ENCODE measurements around the gene TPM2.

Gene TPM2

DNA sequence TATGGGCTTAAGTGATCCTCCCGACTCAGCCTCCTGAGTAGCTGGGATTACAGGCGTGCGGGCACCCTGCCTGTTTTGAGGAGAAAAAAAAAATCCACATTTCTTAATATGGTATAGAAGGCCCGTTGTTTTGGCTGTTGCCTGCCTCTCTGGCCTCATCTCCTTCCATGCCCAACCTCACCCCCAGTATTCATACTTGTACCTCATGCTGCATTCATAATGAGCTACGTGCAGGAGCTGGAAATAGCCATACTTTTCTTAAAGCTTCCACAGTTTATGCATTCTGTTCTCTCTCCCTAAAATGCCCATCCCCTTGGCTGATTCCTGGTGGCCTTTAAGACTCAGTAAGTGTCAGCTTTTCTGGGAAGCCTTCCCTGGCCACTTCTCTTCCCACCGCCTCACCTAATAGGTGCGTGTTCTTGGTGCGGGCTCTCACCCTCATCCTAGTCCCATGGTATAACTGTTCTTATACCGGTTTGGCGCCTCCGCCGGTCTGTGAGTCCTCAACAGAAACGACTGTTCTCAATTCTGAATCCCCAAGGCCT is 2.1 kb upstream of the TPM2 start:
- no peak for DNase-seq

DNA sequence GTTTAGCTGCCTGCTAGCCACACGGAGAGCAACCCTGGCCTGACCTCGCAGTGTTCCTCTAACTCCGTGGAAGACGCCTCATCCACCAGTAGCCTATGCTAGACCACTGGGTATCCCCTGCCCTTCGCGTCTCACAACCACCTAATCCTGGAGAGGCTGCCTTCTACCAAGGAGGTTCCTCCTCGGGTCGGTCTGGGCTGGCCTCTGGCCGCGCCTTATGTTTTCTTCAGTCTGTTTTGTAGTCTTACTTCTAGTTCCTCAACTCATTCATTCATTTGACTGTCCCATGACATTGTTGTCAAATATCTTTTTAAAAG is 1.6 kb upstream of the TPM2 start:
- DNase-seq = peak; percentile 33

DNA sequence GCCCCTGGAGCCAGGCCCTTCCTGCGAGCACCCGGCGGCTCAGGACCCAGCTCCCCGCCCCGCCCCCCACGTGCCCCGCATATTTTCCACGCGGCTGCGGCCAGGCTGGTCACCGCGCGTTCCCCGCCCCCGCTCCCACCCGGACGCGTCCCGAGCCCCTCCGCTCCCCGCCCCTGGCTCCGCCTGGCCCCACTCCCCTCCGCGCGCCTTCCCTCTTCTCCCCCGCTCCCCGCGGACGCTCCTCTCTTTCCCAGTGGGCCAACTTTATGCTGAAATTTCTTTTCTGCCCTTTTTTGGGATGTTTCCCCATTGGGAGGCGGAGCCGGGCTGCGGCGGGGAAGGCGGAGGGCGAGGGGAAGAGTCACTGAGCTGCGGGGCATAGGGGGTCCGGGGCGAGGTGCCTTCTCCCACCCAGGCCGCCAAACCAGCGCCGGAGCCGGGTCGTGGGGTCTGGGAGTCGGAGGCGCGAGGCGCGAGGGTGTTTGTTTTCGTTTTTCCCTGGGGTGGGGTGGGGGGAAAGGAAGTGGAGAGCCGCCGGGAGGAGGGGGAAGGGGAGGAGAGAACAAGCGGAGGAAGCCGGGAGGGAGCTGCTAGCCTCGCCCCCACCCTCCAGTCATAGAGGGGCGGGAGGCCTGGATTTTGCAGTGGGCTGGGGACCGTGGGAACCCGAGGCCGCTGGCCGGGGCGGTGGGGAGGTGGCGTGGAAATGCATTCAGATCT is 1.0 kb upstream of the TPM2 start:
- peak; percentile 42 for DNase-seq

DNA sequence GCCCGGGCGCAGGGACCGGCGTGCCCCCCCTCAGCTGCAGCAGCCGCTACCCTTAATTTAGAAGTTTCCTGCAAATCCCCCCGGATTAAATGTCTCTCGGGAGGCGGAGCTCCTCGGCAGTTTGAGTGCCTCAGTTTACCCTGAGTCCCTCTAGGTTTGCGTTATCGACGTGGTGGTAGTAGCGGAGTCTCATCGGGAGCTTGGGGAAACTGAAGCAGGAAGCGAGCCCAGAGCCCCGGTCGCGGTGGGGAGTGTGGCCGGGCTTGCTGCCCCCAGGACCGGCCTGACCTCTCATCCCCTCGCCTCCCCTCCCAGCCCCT is 529 bp upstream of the TPM2 start:
- DNase-seq = no peak

DNA sequence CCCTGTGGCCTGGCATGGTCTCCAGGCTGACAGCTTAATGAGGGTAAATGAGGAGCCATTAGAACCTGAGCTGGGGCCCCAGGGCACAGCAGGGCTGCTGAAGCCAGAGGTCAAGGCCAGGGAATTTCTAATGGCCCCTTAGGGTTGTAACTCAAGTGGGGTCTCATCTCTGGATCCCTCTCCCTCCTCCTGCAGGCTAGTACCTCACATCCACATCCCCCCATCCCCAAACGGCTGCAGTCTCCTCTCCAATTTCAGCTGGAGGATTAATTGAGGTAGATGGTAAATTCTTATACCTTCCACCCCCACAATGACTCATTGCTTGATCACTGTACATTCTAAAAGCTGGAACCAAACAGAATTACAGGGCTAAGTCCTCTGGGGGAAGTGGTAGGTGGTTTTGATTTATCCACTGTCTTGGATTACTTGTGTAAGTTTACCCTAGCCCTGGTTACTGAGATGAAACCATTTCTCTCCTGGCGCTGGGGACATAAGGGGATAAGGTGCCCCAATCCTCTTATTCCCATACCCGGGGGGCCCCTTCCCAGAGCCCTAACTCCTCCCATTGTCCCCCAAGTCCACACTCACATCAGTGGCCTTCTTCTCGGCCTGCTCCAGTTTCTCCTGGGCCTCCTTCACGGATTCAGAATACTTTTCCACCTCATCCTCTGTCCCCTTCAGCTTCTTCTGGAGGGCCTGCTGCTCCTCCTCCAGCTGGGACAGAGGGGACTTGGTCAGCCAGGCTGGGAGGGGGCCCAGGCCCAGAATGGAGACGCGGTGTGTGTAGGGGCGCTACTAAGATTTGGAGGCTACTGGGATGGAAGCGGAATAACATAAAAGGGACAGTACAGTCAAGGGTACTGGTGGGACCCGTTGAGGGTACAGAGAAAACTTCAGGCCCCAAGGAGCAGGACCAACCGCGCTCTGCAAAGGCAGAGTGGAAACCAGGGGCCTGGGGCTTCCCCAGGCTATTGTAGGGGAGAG is 875 bp downstream of the TPM2 start:
- no peak for DNase-seq

DNA sequence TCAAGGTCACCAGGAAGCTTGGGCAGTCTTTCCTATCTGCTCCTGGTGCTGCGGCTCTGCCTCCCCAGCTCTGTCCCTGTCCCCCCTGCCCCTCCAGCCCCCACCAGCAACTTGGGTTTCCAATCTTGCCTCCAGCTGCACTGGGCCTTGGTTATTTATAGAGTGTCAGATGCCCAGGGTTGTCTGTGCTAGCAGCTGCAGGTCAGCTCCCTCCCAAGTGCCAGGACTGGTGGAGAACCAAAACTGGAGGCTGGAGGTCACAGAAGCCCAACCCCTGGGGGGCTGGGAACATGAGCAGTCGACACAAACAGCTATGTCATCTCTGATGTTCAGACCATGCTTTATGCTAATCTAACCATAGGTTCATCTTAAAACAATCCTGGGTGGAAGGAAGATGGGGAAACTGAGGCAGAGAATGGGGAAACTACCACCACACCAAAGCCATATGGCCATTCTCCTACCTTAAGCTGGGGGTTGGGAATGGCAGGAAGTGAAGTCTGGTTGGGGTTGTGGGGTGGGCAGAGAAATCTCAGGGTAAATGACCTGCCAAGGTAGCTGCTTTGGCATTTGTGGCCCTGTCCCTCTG is 1.7 kb downstream of the TPM2 start:
- no peak for DNase-seq

DNA sequence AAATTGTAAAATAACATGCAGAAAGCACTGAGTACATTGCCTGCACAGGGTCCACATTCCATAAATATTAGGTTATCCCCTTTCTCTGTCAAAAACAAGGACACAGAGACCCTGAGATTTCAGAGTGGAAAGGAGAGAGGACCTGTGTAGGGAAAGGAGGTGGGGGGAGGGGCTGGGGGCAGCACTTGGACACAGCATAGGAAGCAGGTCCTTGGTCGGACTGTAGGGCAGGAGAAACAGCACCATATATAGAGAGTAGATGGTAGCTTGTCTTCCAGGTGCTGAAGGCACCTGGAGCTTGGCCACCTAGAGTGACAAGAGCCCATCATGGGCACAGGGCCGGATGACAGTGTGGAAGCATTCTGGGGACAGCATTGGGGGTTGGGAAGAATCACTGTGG is 2.4 kb downstream of the TPM2 start:
- DNase-seq = no peak

DNA sequence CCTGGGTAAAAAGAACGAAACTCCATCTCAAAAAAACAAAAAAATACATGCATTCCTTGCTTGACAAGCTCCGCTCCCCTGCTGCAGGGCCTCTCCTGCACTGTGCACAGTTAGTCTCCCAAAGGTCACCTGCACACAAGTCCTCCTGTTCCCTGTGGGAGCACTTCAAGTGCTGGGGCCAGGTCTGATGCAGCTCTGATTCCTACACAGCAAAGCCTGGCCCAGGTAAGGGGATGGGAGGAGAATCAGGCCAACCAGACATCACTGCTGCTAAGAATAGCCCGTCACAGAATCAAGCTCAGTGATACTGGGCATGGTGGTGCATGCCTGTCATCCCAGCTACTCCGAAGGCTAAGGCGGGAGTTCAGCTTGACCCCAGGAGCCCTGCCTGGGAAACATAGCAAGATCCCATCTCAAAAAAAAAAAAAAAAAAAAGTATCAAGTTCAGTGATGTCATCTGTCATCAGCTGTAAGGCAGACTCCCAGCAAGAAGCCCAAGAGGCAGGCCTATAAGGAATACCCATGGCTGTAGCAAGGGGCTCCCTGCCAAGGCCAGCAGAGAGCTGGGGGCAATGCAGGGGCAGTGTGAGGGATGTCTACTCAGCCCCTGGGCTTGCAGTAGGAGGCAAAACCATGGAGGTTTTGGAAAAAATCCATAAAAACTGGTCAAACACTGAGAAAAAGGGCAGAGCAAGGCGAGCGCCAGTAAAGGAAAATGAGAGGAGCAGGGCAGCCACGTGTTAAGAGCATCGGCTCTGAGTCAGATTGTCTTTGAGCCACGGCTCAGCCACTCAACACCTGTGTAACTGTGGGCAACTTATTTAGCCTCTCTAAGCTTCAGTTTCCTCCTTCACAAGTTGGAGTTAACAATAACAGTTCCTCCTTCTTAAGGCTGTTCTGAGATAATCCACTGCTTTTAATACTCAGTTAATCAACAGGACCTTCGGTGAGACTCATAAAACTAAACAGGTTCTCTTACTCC is 3.2 kb downstream of the TPM2 start:
- no peak for DNase-seq

DNA sequence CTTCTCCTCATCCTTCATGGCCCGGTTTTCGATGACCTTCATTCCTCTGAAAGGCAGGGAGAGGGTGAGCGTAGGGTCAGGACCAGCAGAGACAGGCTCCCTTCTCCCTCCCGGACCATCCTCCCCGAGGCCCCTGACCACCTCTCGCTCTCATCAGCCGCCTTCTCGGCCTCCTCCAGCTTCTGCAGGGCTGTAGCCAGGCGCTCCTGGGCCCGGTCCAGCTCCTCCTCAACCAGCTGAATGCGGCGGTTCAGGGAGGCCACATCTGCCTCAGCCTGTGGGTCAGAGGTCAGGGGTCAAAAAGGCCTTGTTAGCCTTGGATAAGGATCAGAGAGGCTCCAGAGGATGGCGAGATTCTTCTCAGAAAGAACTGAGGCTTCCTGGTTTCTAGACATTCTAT is 4.2 kb downstream of the TPM2 start:
- no peak for DNase-seq

DNA sequence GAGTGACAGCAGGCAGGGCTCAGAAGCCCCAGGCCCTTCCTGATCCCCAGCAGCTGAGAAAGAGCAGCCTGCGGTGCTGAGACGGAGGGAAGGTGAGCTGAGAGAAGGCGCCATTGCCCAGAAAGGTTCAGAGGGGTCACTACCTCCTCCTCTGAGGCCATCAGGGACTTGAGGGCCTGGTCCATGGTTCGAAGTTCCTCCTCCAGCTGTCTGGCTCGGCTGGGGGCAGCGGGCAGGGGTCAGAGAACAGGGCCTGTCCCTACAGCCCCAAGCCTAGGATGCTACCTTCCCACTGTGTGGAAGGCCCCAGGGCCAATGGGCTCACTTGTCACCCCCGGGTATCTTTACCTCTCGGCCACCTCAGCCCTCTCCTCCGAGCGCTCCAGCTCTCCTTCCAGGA is 4.8 kb downstream of the TPM2 start:
- no peak for DNase-seq

DNA sequence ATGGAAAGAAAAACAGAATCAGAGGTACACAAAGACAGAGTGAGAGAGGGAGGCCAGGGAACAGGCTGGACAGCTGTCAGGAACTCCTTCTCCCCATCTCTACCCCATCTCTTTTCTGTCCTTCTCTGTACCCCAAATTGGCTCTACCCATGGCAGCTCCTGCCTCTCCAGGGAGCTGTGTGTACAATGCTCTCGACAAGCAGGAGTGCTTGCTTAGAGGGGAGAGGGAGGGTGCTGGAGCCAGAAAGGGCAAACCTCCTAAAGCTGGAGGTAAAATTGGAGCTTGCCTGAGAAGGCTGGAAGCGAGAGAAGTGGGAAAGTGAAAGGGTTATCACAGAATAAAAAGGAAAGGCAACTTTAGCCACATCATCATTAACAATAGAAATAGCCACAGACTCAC is 6.4 kb downstream of the TPM2 start:
- no peak for DNase-seq

DNA sequence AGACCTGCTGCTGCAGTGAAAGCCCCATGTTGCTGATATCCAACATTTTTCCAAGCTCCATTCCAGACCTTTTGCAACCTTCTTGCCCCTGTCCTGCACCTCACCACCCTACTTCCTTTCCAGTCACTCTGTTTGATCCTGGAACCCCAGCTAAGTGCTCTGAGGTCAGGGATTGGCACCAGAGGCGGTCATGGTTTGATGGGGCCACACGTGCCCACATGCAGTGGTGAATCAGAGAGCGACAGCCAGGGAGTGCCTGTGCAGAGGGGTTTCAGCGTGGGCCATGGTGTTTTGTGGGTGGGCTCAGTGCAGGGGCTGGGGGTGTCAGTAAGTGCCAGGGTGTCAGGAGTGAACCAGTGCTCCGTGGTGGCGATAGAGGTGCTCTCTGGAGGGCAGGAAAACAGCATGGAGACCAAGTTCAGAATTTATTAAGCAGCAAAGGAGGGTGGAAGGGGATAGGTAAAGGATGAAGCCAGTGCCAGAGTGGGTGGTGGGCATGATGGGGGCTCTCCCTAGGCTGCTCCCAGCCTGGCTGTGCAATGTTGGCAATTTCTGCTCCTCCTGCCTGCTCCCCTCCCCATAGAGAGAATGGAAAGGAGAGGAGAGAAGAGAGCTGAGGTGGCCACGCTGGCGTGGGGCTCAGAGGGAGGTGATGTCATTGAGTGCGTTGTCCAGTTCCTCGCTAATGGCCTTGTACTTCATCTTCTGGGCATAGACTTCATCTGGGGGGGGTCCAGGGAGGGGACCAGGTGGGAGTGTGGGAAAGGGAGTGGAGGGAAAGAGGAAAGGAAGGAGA is 7.0 kb downstream of the TPM2 start:
- DNase-seq = no peak

DNA sequence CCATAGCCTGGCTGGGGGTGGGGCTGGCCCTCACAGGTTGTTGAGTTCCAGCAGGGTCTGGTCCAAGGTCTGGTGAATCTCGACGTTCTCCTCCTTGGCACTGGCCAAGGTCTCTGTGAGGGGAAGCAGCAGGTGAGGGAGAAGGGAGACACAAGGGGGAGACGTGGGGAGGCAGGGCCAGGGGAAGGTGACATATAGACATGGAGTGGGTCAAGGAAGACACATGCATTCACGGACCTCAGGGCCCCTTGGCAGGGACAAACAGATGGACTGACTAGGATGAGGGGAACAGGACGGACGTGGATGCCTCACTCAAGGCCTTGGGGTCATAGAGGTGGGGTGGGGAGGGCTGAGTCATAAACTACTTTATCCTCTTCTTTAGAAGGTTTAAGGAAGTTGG is 7.7 kb downstream of the TPM2 start:
- DNase-seq = no peak

DNA sequence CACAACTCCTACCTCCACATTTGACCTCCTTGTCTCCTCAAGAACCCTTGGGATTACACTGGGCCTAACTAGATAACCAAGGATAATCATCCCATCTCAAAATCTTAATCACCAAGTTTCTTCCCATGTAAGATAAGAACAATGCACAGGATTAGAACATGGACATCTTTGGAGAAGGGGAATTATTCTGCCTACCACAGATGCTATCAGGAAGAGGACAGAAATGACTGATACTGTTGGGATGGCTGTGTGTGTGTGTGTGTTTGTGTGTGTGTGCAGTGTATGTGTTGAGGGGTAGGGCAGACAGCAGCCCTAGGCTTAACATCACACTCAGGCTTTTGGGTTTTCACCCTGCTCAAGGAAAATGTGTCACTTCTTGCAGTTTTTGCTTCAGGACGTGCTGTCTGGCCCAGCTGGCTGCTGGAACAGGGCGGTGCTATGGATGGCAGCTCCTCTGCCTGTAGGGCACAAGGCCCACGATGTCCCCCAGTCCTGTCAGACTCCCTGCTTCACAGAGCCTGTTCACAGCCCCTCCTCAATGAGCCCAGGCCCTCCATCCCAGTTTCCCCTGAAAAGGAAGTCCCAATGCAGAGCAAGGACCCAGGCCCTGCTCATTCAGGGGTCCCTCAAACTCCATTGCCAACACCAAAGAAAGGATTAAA is 8.3 kb downstream of the TPM2 start:
- DNase-seq = no peak

DNA sequence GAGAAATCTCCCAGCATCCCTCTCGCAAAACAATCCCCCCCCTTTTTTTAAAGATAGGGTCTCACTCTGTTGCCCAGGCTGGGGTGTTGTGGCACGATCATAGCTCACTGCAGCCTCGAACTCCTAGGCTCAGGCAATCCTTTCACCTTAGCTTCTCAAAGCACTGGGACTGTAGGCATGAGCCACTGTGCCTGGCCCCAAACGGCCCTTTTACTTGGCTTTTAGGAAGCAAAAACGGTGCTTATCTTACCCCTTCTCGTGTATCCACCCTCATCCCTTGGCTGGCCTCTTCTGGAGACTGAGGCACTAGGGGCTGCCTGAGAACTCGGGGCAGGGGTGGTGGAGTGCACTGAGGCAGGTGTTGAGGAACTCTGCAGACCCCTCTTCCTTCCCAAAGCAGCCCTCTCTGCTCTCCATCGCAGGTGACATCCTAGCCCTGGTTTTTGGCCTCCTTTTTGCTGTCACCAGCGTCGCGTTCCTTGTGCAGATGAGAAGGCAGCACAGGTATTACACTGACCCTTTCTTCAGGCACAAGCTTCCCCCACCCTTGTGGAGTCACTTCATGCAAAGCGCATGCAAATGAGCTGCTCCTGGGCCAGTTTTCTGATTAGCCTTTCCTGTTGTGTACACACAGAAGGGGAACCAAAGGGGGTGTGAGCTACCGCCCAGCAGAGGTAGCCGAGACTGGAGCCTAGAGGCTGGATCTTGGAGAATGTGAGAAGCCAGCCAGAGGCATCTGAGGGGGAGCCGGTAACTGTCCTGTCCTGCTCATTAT is 9.2 kb downstream of the TPM2 start:
- DNase-seq = no peak

DNA sequence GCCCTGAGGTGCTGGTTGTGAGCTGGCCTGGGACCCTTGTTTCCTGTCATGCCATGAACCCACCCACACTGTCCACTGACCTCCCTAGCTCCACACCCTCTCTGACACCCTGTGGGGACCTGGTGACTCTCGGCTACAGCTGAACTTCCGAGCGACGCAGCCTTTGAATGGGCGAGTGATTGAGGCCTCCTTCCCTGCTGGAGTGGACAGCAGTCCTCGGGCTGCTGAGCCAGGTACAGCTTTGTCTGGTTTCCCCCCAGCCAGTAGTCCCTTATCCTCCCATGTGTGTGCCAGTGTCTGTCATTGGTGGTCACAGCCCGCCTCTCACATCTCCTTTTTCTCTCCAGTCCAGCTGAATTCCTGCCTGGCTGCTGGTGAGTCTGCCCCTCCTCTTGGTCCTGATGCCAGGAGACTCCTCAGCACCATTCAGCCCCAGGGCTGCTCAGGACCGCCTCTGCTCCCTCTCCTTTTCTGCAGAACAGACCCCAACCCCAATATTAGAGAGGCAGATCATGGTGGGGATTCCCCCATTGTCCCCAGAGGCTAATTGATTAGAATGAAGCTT is 9.9 kb downstream of the TPM2 start:
- DNase-seq = no peak

DNA sequence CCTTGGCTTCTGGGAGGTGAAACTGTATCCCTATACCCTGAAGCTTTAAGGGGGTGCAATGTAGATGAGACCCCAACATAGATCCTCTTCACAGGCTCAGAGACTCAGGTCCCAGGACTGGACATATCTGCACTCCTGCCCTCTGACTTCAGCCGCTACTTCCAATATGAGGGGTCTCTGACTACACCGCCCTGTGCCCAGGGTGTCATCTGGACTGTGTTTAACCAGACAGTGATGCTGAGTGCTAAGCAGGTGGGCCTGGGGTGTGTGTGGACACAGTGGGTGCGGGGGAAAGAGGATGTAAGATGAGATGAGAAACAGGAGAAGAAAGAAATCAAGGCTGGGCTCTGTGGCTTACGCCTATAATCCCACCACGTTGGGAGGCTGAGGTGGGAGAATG is 10.6 kb downstream of the TPM2 start:
- no peak for DNase-seq

DNA sequence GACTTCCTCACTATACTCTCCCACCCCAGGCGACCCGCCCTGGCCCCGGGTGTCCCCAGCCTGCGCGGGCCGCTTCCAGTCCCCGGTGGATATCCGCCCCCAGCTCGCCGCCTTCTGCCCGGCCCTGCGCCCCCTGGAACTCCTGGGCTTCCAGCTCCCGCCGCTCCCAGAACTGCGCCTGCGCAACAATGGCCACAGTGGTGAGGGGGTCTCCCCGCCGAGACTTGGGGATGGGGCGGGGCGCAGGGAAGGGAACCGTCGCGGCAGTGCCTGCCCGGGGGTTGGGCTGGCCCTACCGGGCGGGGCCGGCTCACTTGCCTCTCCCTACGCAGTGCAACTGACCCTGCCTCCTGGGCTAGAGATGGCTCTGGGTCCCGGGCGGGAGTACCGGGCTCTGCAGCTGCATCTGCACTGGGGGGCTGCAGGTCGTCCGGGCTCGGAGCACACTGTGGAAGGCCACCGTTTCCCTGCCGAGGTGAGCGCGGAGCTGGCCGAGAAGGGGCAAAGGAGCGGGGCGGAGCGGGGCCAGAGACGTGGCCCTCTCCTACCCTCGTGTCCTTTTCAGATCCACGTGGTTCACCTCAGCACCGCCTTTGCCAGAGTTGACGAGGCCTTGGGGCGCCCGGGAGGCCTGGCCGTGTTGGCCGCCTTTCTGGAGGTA is 13.9 kb downstream of the TPM2 start:
- DNase-seq = peak; percentile 23

DNA sequence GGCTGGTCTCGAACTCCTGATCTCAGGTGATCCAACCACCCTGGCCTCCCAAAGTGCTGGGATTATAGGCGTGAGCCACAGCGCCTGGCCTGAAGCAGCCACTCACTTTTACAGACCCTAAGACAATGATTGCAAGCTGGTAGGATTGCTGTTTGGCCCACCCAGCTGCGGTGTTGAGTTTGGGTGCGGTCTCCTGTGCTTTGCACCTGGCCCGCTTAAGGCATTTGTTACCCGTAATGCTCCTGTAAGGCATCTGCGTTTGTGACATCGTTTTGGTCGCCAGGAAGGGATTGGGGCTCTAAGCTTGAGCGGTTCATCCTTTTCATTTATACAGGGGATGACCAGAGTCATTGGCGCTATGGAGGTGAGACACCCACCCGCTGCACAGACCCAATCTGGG is 14.5 kb downstream of the TPM2 start:
- peak; percentile 4 for DNase-seq

DNA sequence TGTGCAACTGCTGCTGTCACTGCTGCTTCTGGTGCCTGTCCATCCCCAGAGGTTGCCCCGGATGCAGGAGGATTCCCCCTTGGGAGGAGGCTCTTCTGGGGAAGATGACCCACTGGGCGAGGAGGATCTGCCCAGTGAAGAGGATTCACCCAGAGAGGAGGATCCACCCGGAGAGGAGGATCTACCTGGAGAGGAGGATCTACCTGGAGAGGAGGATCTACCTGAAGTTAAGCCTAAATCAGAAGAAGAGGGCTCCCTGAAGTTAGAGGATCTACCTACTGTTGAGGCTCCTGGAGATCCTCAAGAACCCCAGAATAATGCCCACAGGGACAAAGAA is 15.7 kb downstream of the TPM2 start:
- no peak for DNase-seq
